DOHH2 (cell line): ENCODE results near the gene WDR70.

Source experiments
- H3F3A ChIP-seq: fragments of 200-600 bp; sonication (generic), shearing (Covaris generic); 2 replicates; pipeline ENCODE4 v1.6.0; 2016; ENCODE audit warnings: antibody characterized with exemption, mild to moderate bottlenecking; ENCODE audit not compliant: control insufficient read depth, insufficient read depth
- H3K27ac ChIP-seq: fragments of 200-600 bp; sonication (generic); 2 replicates; pipeline ENCODE4 v1.5.1; 2014; ENCODE audit warnings: low read depth, mild to moderate bottlenecking, low read length, moderate library complexity
- H3K27me3 ChIP-seq: fragments of 200-600 bp; sonication (generic); 2 replicates; pipeline ENCODE4 v1.6.1; 2014; ENCODE audit warnings: mild to moderate bottlenecking, low read length, mixed read lengths; ENCODE audit not compliant: control insufficient read depth
- H3K36me3 ChIP-seq: fragments of 200-600 bp; sonication (generic); 2 replicates; pipeline ENCODE4 v1.6.1; 2014; ENCODE audit warnings: mild to moderate bottlenecking, low read length, moderate library complexity, mixed read lengths; ENCODE audit not compliant: control insufficient read depth
- H3K4me1 ChIP-seq: fragments of 200-600 bp; sonication (generic); 2 replicates; pipeline ENCODE4 v1.6.1; 2014; ENCODE audit warnings: mild to moderate bottlenecking, low read length, mixed read lengths; ENCODE audit not compliant: control insufficient read depth
- H3K4me2 ChIP-seq: fragments of 200-600 bp; sonication (generic); 2 replicates; pipeline ENCODE4 v1.6.0; 2014; ENCODE audit warnings: mild to moderate bottlenecking, low read length, moderate library complexity
- H3K4me3 ChIP-seq: fragments of 200-600 bp; sonication (generic); 2 replicates; pipeline ENCODE4 v1.5.1; 2014; ENCODE audit warnings: mild to moderate bottlenecking, low read length, mixed read lengths
- H3K79me2 ChIP-seq: fragments of 200-600 bp; sonication (generic); 2 replicates; pipeline ENCODE4 v1.6.1; 2014; ENCODE audit warnings: mild to moderate bottlenecking, low read length, mixed read lengths; ENCODE audit not compliant: control insufficient read depth
- H3K9me2 ChIP-seq: fragments of 200-600 bp; sonication (generic); replicated peaks from 2 replicates; pipeline ENCODE4 v1.6.1; 2014; ENCODE audit warnings: mild to moderate bottlenecking, low read length, mixed read lengths; ENCODE audit not compliant: control insufficient read depth
- H3K9me3 ChIP-seq: fragments of 200-600 bp; sonication (generic); 2 replicates; pipeline ENCODE4 v1.6.1; 2014; ENCODE audit warnings: antibody characterized with exemption, low read length, mixed read lengths; ENCODE audit not compliant: control insufficient read depth, insufficient read depth
- H4K20me1 ChIP-seq: fragments of 200-600 bp; sonication (generic); 2 replicates; pipeline ENCODE4 v1.6.0; 2014; ENCODE audit warnings: low read depth, mild to moderate bottlenecking, antibody characterized with exemption, low read length, moderate library complexity; ENCODE audit not compliant: control insufficient read depth, insufficient read depth
- EZH2phosphoT487 ChIP-seq: fragments of 200-600 bp; sonication (generic); IDR thresholded peaks from 2 replicates; pipeline ENCODE4 v1.6.1; 2017; ENCODE audit warnings: borderline replicate concordance, mild to moderate bottlenecking, antibody characterized with exemption, low read length, moderate library complexity, mixed read lengths
- TF ChIP-seq, protein P1 (sequence below): fragments of 200-600 bp; sonication (generic); IDR thresholded peaks from one replicate; pipeline ENCODE4 v1.5.1; 2014; ENCODE audit warnings: antibody characterized with exemption, mild to moderate bottlenecking, low read depth, low read length; ENCODE audit not compliant: poor library complexity, severe bottlenecking

Gene WDR70

GRCh38 chr5:37495210-37495609 lies 116.1 kb downstream of the WDR70 start:
- H3K27me3 ChIP-seq: no peaks in the 10 kb centered on the region
- no peak overlapping the region for H3K4me3 ChIP-seq
- no peaks in the 10 kb centered on the region for H3K36me3 ChIP-seq
- no peaks in the 10 kb centered on the region for H3K4me1 ChIP-seq
- no peak overlapping the region for H3K4me2 ChIP-seq
- no peaks in the 10 kb centered on the region for H4K20me1 ChIP-seq
- no peak overlapping the region for H3K27ac ChIP-seq
- H3F3A ChIP-seq: no peaks in the 10 kb centered on the region
- TF ChIP-seq, protein P1, sequence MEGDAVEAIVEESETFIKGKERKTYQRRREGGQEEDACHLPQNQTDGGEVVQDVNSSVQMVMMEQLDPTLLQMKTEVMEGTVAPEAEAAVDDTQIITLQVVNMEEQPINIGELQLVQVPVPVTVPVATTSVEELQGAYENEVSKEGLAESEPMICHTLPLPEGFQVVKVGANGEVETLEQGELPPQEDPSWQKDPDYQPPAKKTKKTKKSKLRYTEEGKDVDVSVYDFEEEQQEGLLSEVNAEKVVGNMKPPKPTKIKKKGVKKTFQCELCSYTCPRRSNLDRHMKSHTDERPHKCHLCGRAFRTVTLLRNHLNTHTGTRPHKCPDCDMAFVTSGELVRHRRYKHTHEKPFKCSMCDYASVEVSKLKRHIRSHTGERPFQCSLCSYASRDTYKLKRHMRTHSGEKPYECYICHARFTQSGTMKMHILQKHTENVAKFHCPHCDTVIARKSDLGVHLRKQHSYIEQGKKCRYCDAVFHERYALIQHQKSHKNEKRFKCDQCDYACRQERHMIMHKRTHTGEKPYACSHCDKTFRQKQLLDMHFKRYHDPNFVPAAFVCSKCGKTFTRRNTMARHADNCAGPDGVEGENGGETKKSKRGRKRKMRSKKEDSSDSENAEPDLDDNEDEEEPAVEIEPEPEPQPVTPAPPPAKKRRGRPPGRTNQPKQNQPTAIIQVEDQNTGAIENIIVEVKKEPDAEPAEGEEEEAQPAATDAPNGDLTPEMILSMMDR: no peak
- TF ChIP-seq EZH2phosphoT487: no peak
- no peaks in the 10 kb centered on the region for H3K79me2 ChIP-seq
- no peaks in the 10 kb centered on the region for H3K9me3 ChIP-seq
- H3K9me2 ChIP-seq: no peaks in the 10 kb centered on the region

DNA sequence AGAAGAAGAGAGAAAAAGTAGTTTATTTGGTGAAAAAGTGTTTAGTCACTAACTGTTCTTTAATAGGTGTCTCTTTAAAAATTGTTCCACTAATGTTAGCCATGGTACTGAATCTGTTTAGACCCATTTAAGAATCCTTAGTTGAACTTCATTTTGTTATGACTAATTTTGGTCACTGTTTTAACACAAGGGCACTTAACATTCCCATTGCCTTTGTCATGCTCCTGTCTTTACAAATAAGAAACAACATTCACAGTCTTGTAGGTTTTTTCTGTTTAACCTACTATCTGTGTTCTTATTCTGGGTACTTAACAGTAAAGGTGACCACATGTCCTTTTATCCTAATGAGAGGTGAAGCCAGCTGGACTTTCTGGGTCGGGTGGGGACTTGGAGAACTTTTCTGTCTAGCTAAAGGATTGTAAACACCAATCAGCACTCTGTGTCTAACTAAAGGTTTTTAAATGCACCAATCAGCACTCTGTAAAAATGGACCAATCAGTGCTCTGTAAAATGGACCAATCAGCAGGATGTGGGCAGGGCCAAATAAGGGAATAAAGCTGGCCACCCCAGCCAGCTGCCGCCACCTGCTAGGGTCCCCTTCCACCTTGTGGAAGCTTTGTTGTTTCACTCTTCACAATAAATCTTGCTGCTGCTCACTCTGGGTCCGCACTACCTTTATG lies 116.7 kb downstream of the WDR70 start:
- no peaks in the 10 kb centered on the region for H3K9me2 ChIP-seq
- no peak for TF ChIP-seq EZH2phosphoT487
- TF ChIP-seq, protein P1: no peak
- H3K4me2 ChIP-seq: no peak overlapping the region
- H4K20me1 ChIP-seq: no peaks in the 10 kb centered on the region
- H3K27me3 ChIP-seq: no peaks in the 10 kb centered on the region
- no peaks in the 10 kb centered on the region for H3F3A ChIP-seq
- H3K79me2 ChIP-seq: no peaks in the 10 kb centered on the region
- no peaks in the 10 kb centered on the region for H3K9me3 ChIP-seq
- H3K4me1 ChIP-seq: no peaks in the 10 kb centered on the region
- H3K36me3 ChIP-seq: no peaks in the 10 kb centered on the region
- no peak overlapping the region for H3K27ac ChIP-seq
- H3K4me3 ChIP-seq: no peak overlapping the region

GRCh38 chr5:37496902-37497445 lies 117.9 kb downstream of the WDR70 start:
- Histone ChIP-seq H3K27me3 (no peaks in the 10 kb centered on the region), H3K4me1 (no peaks in the 10 kb centered on the region), H3K4me3 (no peak overlapping the region), H3F3A (no peaks in the 10 kb centered on the region), H3K79me2 (no peaks in the 10 kb centered on the region), H4K20me1 (no peaks in the 10 kb centered on the region), H3K4me2 (no peak overlapping the region), H3K36me3 (no peaks in the 10 kb centered on the region), H3K9me2 (no peaks in the 10 kb centered on the region), H3K9me3 (no peaks in the 10 kb centered on the region), H3K27ac (no peak overlapping the region)
- no peak for TF ChIP-seq EZH2phosphoT487
- TF ChIP-seq, protein P1: no peak
